ENCODE results near the gene WDR1.

DNA sequence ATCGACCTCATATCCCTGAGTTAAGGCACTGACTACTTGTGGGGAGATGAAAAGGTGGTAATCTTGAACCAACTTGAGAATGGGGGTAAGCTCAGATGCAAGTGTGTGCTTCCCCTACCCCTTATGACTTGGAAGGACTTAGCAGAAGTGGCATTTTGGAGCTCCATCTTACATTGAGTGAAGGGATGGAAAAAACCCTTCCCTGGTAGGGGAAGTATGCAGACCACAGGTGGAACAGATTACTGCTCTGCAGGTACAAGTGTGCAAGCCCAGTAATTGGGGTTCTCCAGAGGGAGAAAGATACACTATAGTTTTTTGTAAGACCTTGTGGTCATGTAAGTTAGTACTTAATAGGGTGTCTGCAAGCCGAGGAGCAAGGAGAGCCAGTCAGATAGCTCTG lies 12.2 kb upstream of the WDR1 start:
- TF ChIP-seq EZH2 (IDR thresholded peaks at IDR 0.05; ENCODE audit: borderline replicate concordance, low read length): no peak
- TF ChIP-seq, protein P1, sequence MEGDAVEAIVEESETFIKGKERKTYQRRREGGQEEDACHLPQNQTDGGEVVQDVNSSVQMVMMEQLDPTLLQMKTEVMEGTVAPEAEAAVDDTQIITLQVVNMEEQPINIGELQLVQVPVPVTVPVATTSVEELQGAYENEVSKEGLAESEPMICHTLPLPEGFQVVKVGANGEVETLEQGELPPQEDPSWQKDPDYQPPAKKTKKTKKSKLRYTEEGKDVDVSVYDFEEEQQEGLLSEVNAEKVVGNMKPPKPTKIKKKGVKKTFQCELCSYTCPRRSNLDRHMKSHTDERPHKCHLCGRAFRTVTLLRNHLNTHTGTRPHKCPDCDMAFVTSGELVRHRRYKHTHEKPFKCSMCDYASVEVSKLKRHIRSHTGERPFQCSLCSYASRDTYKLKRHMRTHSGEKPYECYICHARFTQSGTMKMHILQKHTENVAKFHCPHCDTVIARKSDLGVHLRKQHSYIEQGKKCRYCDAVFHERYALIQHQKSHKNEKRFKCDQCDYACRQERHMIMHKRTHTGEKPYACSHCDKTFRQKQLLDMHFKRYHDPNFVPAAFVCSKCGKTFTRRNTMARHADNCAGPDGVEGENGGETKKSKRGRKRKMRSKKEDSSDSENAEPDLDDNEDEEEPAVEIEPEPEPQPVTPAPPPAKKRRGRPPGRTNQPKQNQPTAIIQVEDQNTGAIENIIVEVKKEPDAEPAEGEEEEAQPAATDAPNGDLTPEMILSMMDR (IDR thresholded peaks at IDR 0.05; ENCODE audit: low read length): no peak

All from OCI-LY1 (cell line).